MCF 10A (cell line): ENCODE results near the gene FBXW7. TPM values are rescaled to one million over a fixed set of nuclear protein-coding genes. Genes with fewer than 3 reads are reported as not detected.
A peak's percentile ranks its signal among the peaks of the same experiment; 100 is the strongest.

Experiments
- BruUV-seq: library from RNA; stranded (reverse); fragments of 400-500 nt; replicated peaks from 2 replicates; lab custom pipeline; 2021; lab: Mats Ljungman, UMichigan
- CTCF ChIA-PET: fragments of 300-600 bp; sonication (Branson Sonifier 250); formaldehyde crosslinking; extraction: SDS; loops from one replicate; lab custom pipeline; 2021; ENCODE audit warnings: antibody characterized with exemption, inconsistent platforms; lab: Yijun Ruan, JAX
- POLR2A ChIA-PET: fragments of 300-600, 350-650 bp; sonication (Branson Sonifier 250); formaldehyde crosslinking; extraction: SDS; loops from one replicate; lab custom pipeline; 2020; ENCODE audit warnings: antibody characterized with exemption, inconsistent platforms; lab: Yijun Ruan, JAX
- DNase-seq: peaks from one replicate; pipeline ENCODE4 v3.0.0-alpha.2; 2018; ENCODE audit not compliant: unreplicated experiment
- H3K27ac Mint-ChIP-seq: one replicate; pipeline ENCODE4 v1.8.0; 2022; ENCODE audit warnings: mild to moderate bottlenecking, low read depth, mixed read lengths; ENCODE audit not compliant: unreplicated experiment
- H3K27me3 Mint-ChIP-seq: one replicate; pipeline ENCODE4 v1.8.0; 2022; ENCODE audit warnings: mixed read lengths; ENCODE audit not compliant: insufficient read depth, unreplicated experiment
- H3K36me3 Mint-ChIP-seq: one replicate; pipeline ENCODE4 v1.8.0; 2022; ENCODE audit warnings: mild to moderate bottlenecking, moderate library complexity, mixed read lengths; ENCODE audit not compliant: insufficient read depth, unreplicated experiment
- H3K4me1 Mint-ChIP-seq: one replicate; pipeline ENCODE4 v1.8.0; 2022; ENCODE audit warnings: mixed read lengths; ENCODE audit not compliant: insufficient read depth, unreplicated experiment
- H3K4me3 Mint-ChIP-seq: one replicate; pipeline ENCODE4 v1.8.0; 2022; ENCODE audit warnings: mild to moderate bottlenecking, moderate library complexity, mixed read lengths; ENCODE audit not compliant: unreplicated experiment
- H3K9me3 Mint-ChIP-seq: one replicate; pipeline ENCODE4 v1.8.0; 2022; ENCODE audit warnings: mixed read lengths; ENCODE audit not compliant: unreplicated experiment
- intact Hi-C: fragments of 100-400 bp; cut with micrococcal nuclease; formaldehyde crosslinking; loops from 2 replicates; pipeline ENCODE4 v1.14.1; 2022
- total RNA-seq: library from RNA; stranded (reverse); gene quantifications from 2 replicates; pipeline ENCODE4 v1.2.3, GENCODE V29; 2022
- TF ChIP-seq, protein P1 (sequence below): fragments of 200-600 bp; IDR thresholded peaks from one replicate; pipeline ENCODE4 v1.8.0; 2022; ENCODE audit warnings: antibody characterized with exemption, mild to moderate bottlenecking; ENCODE audit not compliant: unreplicated experiment

Gene FBXW7
- total RNA-seq, 1 experiment from 2014 or later = 40.2 TPM

DNA sequence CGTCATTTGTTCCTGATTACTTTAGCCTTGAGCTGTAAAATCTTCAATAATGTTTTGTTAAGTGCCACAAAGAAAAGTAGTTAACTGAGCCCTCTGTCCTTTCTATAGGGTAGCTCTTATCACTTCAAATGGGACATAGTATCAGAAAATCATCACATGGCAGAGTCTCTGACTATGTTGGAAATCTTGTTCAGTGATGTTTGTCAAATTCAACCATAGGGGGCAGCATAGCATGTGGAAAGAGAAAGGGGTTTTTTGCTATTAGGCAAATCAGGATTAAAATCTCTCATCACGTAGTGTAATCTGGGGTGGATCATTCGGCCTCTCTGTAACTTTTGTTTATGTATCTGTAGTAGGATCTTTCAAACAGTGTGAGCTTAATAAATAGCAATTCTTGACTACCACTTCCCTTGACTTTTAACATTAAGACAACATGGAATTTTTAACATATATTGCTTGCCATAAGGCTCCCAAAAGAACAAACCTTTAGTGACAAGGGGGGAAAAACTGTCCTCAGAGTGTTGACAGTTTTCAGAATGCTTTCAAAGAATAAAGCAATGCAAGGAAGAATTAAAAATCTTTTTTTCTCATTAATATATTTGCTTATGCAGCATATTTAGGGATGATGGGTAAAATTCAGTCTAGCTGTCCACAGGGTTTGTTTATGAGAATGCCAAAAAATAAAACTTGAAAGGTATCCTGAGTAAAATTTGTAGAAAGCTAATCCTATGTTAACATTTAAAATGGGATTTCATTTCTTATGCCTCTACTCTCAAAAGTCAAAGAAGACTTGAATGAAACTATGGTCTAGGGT, 127.2 kb downstream of the FBXW7 start:
- H3K9me3 Mint-ChIP-seq = no peaks in the 10 kb centered on the region
- H3K27me3 Mint-ChIP-seq = no peaks in the 10 kb centered on the region
- no TSS peak for BruUV-seq
- POLR2A ChIA-PET = interaction anchor here (1.0 kb wide), 1 partner anchor 16 kb away, joined by 3 read pairs; no protein-coding TSS in a partner anchor
- no peaks in the 10 kb centered on the region for H3K36me3 Mint-ChIP-seq
- peaks cover 6% of the 10 kb centered on the region for H3K4me1 Mint-ChIP-seq
- peak; percentile 60 for DNase-seq
- TF ChIP-seq, protein P1, sequence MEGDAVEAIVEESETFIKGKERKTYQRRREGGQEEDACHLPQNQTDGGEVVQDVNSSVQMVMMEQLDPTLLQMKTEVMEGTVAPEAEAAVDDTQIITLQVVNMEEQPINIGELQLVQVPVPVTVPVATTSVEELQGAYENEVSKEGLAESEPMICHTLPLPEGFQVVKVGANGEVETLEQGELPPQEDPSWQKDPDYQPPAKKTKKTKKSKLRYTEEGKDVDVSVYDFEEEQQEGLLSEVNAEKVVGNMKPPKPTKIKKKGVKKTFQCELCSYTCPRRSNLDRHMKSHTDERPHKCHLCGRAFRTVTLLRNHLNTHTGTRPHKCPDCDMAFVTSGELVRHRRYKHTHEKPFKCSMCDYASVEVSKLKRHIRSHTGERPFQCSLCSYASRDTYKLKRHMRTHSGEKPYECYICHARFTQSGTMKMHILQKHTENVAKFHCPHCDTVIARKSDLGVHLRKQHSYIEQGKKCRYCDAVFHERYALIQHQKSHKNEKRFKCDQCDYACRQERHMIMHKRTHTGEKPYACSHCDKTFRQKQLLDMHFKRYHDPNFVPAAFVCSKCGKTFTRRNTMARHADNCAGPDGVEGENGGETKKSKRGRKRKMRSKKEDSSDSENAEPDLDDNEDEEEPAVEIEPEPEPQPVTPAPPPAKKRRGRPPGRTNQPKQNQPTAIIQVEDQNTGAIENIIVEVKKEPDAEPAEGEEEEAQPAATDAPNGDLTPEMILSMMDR = peak; percentile 55
- CTCF ChIA-PET = interaction anchor here (0.5 to 3.1 kb wide), 20 partner anchors 8 to 1142 kb away, joined by 3 to 13 read pairs (median 4); no protein-coding TSS in a partner anchor
- no peak overlapping the region for H3K27ac Mint-ChIP-seq
- intact Hi-C loops = loop anchor here (1.0 to 5.0 kb wide), 3 partner anchors 46 to 329 kb away; no protein-coding TSS in a partner anchor
- H3K4me3 Mint-ChIP-seq = no peak overlapping the region

DNA sequence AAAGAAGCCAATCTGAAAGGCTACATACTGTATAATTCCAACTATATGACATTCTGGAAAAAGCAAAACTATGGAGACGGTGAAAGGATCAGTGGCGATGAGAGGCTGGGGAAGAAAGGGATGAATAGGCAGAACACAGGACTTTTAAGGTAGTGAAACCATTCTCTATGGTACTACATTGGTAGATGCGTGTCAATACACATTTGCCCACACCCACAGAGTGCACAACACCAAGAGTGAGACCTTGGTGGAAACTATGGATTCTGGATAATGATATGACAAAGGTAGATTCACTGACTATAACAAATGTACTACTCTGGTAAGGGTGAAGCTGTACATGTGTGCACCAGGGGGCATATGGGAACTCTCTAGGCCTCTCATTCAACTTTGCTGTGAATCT, 134.5 kb downstream of the FBXW7 start:
- TF ChIP-seq, protein P1 = no peak
- Mint-ChIP-seq H3K4me3 (no peak overlapping the region), H3K4me1 (no peaks in the 10 kb centered on the region), H3K36me3 (peaks cover 6% of the 10 kb centered on the region), H3K27me3 (no peaks in the 10 kb centered on the region), H3K9me3 (no peaks in the 10 kb centered on the region), H3K27ac (no peak overlapping the region)
- POLR2A ChIA-PET = no interaction called here
- intact Hi-C loops = no loop called here
- CTCF ChIA-PET = interaction anchor here (1.2 kb wide), 1 partner anchor 13 kb away, joined by 3 read pairs; no protein-coding TSS in a partner anchor
- BruUV-seq = no TSS peak
- DNase-seq = no peak

DNA sequence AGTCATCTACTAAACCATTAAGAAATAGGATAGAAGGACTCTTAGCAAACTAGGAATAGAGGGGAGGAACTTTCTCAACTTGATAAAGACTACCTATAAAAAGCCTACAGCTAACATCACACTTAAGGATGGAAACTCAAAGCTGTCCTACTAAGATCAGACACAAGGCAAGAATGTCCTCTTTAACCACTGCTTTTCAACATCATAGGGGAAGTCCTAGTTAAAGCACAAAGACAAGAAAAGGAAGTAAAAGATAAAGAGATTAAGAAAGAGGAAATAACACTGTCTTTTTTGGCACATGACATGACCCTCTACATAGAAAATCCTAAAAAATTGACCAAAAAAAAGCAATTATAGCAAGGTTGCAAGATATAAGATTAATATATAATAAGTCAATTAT, 136.6 kb downstream of the FBXW7 start:
- intact Hi-C loops = no loop called here
- ChIA-PET CTCF (interaction anchor here (0.6 kb wide), 1 partner anchor 9 kb away, joined by 3 read pairs; no protein-coding TSS in a partner anchor), POLR2A (interaction anchor here (0.6 kb wide), 1 partner anchor 131 kb away, joined by 3 read pairs; no protein-coding TSS in a partner anchor)
- H3K4me1 Mint-ChIP-seq = no peaks in the 10 kb centered on the region
- H3K36me3 Mint-ChIP-seq = peaks cover 6% of the 10 kb centered on the region
- no peak overlapping the region for H3K27ac Mint-ChIP-seq
- DNase-seq = no peak
- BruUV-seq = no TSS peak
- no peaks in the 10 kb centered on the region for H3K9me3 Mint-ChIP-seq
- H3K27me3 Mint-ChIP-seq = no peaks in the 10 kb centered on the region
- TF ChIP-seq, protein P1 = no peak
- no peak overlapping the region for H3K4me3 Mint-ChIP-seq

DNA sequence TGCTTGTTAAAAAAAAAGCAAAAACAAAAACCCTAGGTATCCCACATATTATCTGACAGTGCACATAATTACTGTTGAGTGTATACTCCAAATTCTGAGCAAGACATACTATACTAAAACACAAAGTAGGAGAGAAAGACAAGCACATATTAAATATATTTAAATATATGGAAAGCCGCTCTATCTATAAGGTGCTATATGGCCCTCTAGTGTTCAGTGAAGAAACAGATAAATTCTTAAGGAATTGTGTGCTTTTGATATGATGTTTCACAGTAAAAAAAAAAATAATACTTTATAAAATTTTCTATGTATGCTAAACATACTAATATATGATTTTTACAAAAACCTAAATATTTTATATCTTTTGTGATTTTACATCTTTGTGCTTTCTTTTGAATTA, 137.8 kb downstream of the FBXW7 start:
- CTCF ChIA-PET = interaction anchor here (0.6 to 1.0 kb wide), 6 partner anchors 17 to 827 kb away, joined by 3 to 4 read pairs (median 4); partner anchors contain the start of gene GATB
- intact Hi-C loops = no loop called here
- DNase-seq = peak; percentile 29
- TF ChIP-seq, protein P1 = peak; percentile 35
- Mint-ChIP-seq H3K27me3 (no peaks in the 10 kb centered on the region), H3K9me3 (no peaks in the 10 kb centered on the region), H3K4me1 (no peaks in the 10 kb centered on the region), H3K36me3 (peaks cover 6% of the 10 kb centered on the region), H3K27ac (no peak overlapping the region), H3K4me3 (no peak overlapping the region)
- no TSS peak for BruUV-seq
- POLR2A ChIA-PET = no interaction called here
